Activated CD8-positive, alpha-beta memory T cell treated with anti-CD3 and anti-CD28 coated beads, Interleukin-2, amount 50 U/mL, for 24 hours (primary cell): Measurements from ENCODE around the gene LSM14B.

Source experiments
- DNase-seq: peaks from one replicate; pipeline ENCODE4 v3.0.0-alpha.2; 2020; ENCODE audit errors: extremely low read depth

Gene LSM14B

DNA sequence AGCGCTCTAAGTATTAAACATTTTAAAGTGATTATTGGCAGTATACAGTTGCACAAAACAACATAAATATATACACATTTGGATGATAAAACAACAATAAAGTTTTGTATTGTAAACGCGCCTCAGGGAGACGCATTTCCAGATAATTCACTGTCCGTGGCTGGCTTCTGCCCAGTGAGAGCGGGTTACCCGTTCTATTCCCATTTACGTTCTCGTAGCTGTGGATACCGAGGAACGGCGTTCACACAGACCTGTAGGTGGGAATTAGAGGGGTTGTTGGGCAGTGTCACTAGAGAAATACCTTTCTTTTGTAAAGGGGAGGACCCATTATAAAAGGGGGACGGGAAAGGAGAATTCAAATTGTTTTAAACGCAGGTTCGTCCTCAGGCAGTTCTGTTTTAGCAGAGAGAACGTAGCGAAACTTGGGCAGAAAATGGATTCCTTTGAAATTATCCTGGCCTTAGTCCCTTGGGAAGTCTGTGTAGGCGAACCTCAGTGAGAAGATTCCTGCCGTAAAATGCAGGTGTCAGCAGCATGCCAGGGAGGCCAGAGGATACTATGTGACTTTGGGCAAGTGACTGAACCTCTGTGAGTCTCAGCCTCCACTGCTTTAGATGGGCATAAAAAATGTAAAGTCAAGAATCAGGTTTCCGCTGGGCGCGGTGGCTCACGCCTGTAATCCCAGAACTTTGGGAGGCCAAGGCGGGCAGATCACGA is 61.3 kb downstream of the LSM14B start:
- no peak for DNase-seq
